Heart right ventricle (tissue), 16 donors: ENCODE measurements around the gene CXCL5. TPM values are rescaled to one million over a fixed set of nuclear protein-coding genes. Genes with fewer than 3 reads are reported as not detected.
A peak's percentile ranks its signal among the peaks of the same experiment; 100 is the strongest.

Experiments used
- ATAC-seq, 8 donors: fragments of 200-7000 bp; cut with Tn5 transposase; one replicate each; pipeline ENCODE4 v1.9.1; 2020; ENCODE audit warnings: mild to moderate bottlenecking in 8 of 8, moderate library complexity in 8 of 8, moderate number of reproducible peaks in 1 of 8
- DNase-seq, 2 donors: peaks; one replicate each; pipeline ENCODE4 v3.0.0-alpha.2; 2020
- H3K27ac ChIP-seq, 10 donors: fragments of 200-600 bp; sonication (generic) in 2 of 10; one replicate each; pipeline versions ENCODE4 v1.5.0 to v1.8.0; 2020 to 2022; ENCODE audit warnings: mild to moderate bottlenecking in 3 of 10
- H3K27me3 ChIP-seq, 7 donors: fragments of 200-600 bp; one replicate each; pipeline ENCODE4 v1.8.0; 2021 to 2022; ENCODE audit warnings: mild to moderate bottlenecking in 2 of 7
- H3K36me3 ChIP-seq, 9 donors: fragments of 200-600 bp; sonication (generic) in 1 of 9; one replicate each; pipeline versions ENCODE4 v1.5.0 to v1.8.0; 2020 to 2022; ENCODE audit warnings: mild to moderate bottlenecking in 2 of 9
- H3K4me1 ChIP-seq, 9 donors: fragments of 200-600 bp; sonication (generic) in 1 of 9; one replicate each; pipeline versions ENCODE4 v1.5.0 to v1.8.0; 2020 to 2022; ENCODE audit warnings: mild to moderate bottlenecking in 4 of 9
- H3K4me3 ChIP-seq, 10 donors: fragments of 200-600 bp; sonication (generic) in 2 of 10; one replicate each; pipeline versions ENCODE4 v1.5.0 to v1.8.0; 2020 to 2022; ENCODE audit warnings: mild to moderate bottlenecking in 7 of 10, moderate library complexity in 2 of 10
- H3K9me3 ChIP-seq, 11 donors: fragments of 200-600 bp in 10 of 11; sonication (generic) in 2 of 11; one replicate each; pipeline versions ENCODE4 v1.5.0 to v1.8.0; 2013 to 2022; ENCODE audit warnings: mild to moderate bottlenecking in 2 of 11, control low read depth in 1 of 11, moderate library complexity in 1 of 11
- WGBS, 2 donors: extraction: QIAGEN DNeasy Blood & Tissue Kit; methylation state at CpG; one replicate each; pipeline ENCODE4 v1.1.7; 2013; ENCODE audit warnings: inconsistent platforms in 1 of 2; 5-methylcytosine and 5-hydroxymethylcytosine counted together
- intact Hi-C, 10 donors: fragments of 100-400 bp; cut with DNase I; formaldehyde crosslinking; loops; one replicate each; pipeline versions ENCODE4 v1.11.1 to v1.14.2; 2022
- polyA plus RNA-seq, 2 donors: library from polyadenylated mRNA; stranded (reverse); fragments of 200-250 nt; gene quantifications; one replicate each; pipeline ENCODE4 v1.2.3, GENCODE V29; 2013
- total RNA-seq, 10 donors: library from RNA; stranded (reverse); fragmentation: NEBNext Ultra II Directional in 3 of 10; extraction: Animal tissue kit (Norgen Biotek cat#: 25700) in 3 of 10; gene quantifications; one replicate each; pipeline versions ENCODE4 v1.2.1 to v1.2.4, GENCODE V29; 2021 to 2023
- TF ChIP-seq, protein P1 (sequence below), 9 donors: fragments of 200-600 bp; sonication (generic) in 2 of 9; IDR thresholded peaks; one replicate each; pipeline versions ENCODE4 v1.5.0 to v1.8.0; 2021 to 2022; ENCODE audit warnings: antibody characterized with exemption in 9 of 9, mild to moderate bottlenecking in 5 of 9, moderate library complexity in 1 of 9
- donor health status: Arrhythmogenic right ventricular cardiomyopathy.
- donor health status: ischemic (EF 13 %, LVEDD 7.1; RV severe dilation, severe dysfunction).
- donor health status: healthy with polysubstance abuse.
- donor health status: DM: no; HTN: yes; CAD: no.
- donor health status: DM: no; HTN: no; CAD: no.
- donor health status: ischemic (EF 25% LVEDD 6.9; RV normal size, moderate dysfunction).
- donor health status: ischemic (EF 25% LVEDD 5.7; RV mildly dilated, moderate dysfunction).
- donor health status: healthy.
- donor health status: DM: yes; HTN: yes; CAD: no.
- donor health status: Ischemic cardiomyopathy.
- donor health status: ischemic (EF 35%, LVEDD 5.7; RV mildly dilated, moderate dysfunction).
- donor health status: nonischemic (EF 11% LVEDD 7.7; RV severe dilation, severe dysfunction).
- donor health status: DM: yes; HTN: yes; CAD: no.
- donor health status: PGD.
- donor health status: ischemic (EF 29% LVEDD 5.4; RV normal size, mild dysfunction).
- donor health status: nonischemic (EF 23%, LVEDD 6.1; RV moderate dilation, normal function).

The CXCL5 gene
- total and polyA plus RNA-seq, 12 donors, result 0.07 to 0.25 (median 0.15) TPM; not detected in 7

DNA sequence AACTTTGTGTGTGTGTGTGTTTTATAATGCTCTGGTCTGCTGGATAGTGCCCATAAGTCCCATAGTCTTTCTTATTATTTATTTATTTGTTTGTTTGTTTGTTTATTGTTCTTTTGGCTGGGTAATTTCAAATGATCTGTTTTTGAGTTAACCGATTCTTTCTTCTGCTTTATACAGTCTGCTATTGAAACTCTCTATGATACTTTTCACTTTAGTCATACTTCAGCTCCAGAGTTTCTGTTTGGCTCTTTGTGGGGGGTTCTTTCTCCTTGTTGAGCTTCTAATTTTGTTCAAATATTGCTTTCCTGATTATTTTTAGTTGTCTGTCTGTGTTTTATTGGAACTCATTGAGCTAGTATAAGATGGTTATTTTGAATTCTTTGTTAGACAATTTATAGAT is 30.0 kb upstream of the CXCL5 start:
- peaks cover 0 to 19% (median 4%) of the 10 kb centered on the region in 11 donors for H3K9me3 ChIP-seq
- H3K27ac ChIP-seq, result no peak overlapping the region
- H3K36me3 ChIP-seq, result no peaks in the 10 kb centered on the region
- peaks cover 0 to 10% (median 0%) of the 10 kb centered on the region in 9 donors for H3K4me1 ChIP-seq
- DNase-seq (no peak), ATAC-seq (no peak)
- TF ChIP-seq, protein P1, sequence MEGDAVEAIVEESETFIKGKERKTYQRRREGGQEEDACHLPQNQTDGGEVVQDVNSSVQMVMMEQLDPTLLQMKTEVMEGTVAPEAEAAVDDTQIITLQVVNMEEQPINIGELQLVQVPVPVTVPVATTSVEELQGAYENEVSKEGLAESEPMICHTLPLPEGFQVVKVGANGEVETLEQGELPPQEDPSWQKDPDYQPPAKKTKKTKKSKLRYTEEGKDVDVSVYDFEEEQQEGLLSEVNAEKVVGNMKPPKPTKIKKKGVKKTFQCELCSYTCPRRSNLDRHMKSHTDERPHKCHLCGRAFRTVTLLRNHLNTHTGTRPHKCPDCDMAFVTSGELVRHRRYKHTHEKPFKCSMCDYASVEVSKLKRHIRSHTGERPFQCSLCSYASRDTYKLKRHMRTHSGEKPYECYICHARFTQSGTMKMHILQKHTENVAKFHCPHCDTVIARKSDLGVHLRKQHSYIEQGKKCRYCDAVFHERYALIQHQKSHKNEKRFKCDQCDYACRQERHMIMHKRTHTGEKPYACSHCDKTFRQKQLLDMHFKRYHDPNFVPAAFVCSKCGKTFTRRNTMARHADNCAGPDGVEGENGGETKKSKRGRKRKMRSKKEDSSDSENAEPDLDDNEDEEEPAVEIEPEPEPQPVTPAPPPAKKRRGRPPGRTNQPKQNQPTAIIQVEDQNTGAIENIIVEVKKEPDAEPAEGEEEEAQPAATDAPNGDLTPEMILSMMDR (IDR thresholded peaks at IDR 0.05), result no peak
- H3K4me3 ChIP-seq, result no peak overlapping the region
- WGBS, 2 donors, result 53 to 56% methylated on average over 1 of the region's 1 CpG
- intact Hi-C loops, result no loop called here
- H3K27me3 ChIP-seq, result no peaks in the 10 kb centered on the region

DNA sequence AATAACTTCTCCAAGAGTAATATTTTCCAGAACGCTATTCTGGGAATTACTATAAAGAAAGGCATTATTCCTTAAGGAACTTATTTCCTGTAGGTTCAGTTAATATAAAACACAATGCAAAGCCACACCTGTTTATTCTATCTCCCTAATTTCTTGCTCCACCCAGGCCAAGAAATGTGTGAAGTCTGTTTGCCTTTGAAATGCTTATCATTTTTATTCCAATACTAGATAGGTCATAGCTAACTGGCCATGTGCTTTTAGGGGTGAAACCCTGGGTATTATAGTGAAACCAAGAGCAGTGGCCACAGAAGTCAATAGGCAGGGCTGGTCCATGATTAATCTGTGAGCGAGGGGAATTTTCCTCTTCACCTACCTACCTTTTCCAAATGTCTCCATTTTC is 25.2 kb upstream of the CXCL5 start:
- no peaks in the 10 kb centered on the region for H3K27me3 ChIP-seq
- DNase-seq (no peak), ATAC-seq (no peak)
- peaks cover 0 to 1% (median 0%) of the 10 kb centered on the region in 9 donors for H3K4me1 ChIP-seq
- WGBS, 2 donors, result 80 to 82% methylated on average over 2 of the region's 2 CpGs
- H3K4me3 ChIP-seq, result no peak overlapping the region
- intact Hi-C loops, result no loop called here
- H3K9me3 ChIP-seq, result peaks cover 0 to 16% (median 4%) of the 10 kb centered on the region in 11 donors
- TF ChIP-seq, protein P1 (IDR thresholded peaks at IDR 0.05), result no peak
- H3K36me3 ChIP-seq, result no peaks in the 10 kb centered on the region
- no peak overlapping the region for H3K27ac ChIP-seq

DNA sequence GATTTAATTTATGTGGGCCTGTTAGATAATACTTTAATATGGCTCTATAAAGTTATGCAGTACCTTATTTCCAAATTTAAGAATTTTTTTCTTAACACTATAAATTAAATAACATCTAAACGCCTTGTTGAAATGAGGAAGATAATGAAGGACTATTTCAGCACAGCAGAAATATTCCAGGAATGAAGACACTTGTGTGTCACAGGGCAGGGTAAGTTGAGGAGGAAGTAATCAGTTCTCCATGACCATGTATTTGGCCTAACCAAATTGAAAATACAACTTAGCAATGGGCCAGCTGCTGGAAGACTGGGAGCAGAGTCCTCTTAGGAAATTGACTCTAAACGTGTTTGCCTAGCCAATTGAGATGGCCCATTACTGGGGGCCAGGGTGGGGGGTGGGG is 23.1 kb upstream of the CXCL5 start:
- no peaks in the 10 kb centered on the region for H3K36me3 ChIP-seq
- ATAC-seq (no peak), DNase-seq (no peak)
- H3K4me3 ChIP-seq, result no peak overlapping the region
- no peaks in the 10 kb centered on the region for H3K27me3 ChIP-seq
- intact Hi-C loops, result no loop called here
- TF ChIP-seq, protein P1 (IDR thresholded peaks at IDR 0.05), result no peak
- peaks cover 0 to 10% (median 3%) of the 10 kb centered on the region in 11 donors for H3K9me3 ChIP-seq
- H3K4me1 ChIP-seq, result peaks cover 0 to 7% (median 0%) of the 10 kb centered on the region in 9 donors
- WGBS, 2 donors, result 40 to 47% methylated on average over 2 of the region's 2 CpGs
- peak overlapping the region in 1 of 10 donors; percentile 43 for H3K27ac ChIP-seq

DNA sequence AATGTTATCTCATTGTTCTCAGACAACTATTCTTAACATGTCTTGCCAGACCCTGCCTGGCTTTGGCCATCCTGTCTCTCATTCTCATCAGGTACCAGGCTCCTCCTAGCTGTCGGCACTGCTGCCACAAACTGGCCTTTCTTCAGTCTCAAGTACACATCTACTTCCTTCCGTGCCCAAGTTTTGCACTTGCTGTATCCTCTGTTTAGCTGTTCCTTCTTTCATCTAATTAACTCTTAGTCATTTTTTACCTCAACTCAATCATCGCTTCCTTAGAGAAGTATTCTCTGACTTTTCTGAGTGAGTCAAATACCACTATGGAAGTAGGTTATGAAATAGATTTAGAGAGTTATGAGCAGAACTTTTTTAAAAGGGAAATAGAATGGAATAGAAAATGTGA is 20.3 kb upstream of the CXCL5 start:
- Histone ChIP-seq H3K27me3 (no peaks in the 10 kb centered on the region), H3K27ac (peak overlapping the region in 1 of 10 donors; percentile 41), H3K4me3 (no peak overlapping the region), H3K4me1 (peaks cover 0 to 7% (median 0%) of the 10 kb centered on the region in 9 donors), H3K9me3 (no peaks in the 10 kb centered on the region), H3K36me3 (no peaks in the 10 kb centered on the region)
- TF ChIP-seq, protein P1 (IDR thresholded peaks at IDR 0.05), result no peak
- intact Hi-C loops, result no loop called here
- no peak for DNase-seq
- 52 to 55% methylated on average over 3 of the region's 3 CpGs for WGBS, 2 donors
- peak in 1 of 8 donors; percentile 33 for ATAC-seq
